PFSK-1 (cell line): ENCODE results near the gene ADAM11.

Experiments used
- POLR2AphosphoS5 ChIP-seq: IDR thresholded peaks from 2 replicates; pipeline ENCODE4 v1.6.1; 2012; ENCODE audit warnings: low read depth, mild to moderate bottlenecking, control low read depth, low read length, moderate library complexity
- SIN3A ChIP-seq: IDR thresholded peaks from 2 replicates; pipeline ENCODE4 v1.6.1; 2012; ENCODE audit warnings: mild to moderate bottlenecking, low read length, moderate library complexity, borderline replicate concordance; ENCODE audit not compliant: insufficient read depth
- TF ChIP-seq, protein P1 (sequence below), 2 experiments: IDR thresholded peaks; 2 replicates each; pipeline versions ENCODE4 v1.6.1 to v1.8.0; 2011 to 2012; ENCODE audit warnings: low read depth in 2 of 2, low read length in 2 of 2, control low read depth in 1 of 2, inconsistent platforms in 1 of 2, mild to moderate bottlenecking in 1 of 2, moderate library complexity in 1 of 2; ENCODE audit not compliant: insufficient read depth in 1 of 2

DNA sequence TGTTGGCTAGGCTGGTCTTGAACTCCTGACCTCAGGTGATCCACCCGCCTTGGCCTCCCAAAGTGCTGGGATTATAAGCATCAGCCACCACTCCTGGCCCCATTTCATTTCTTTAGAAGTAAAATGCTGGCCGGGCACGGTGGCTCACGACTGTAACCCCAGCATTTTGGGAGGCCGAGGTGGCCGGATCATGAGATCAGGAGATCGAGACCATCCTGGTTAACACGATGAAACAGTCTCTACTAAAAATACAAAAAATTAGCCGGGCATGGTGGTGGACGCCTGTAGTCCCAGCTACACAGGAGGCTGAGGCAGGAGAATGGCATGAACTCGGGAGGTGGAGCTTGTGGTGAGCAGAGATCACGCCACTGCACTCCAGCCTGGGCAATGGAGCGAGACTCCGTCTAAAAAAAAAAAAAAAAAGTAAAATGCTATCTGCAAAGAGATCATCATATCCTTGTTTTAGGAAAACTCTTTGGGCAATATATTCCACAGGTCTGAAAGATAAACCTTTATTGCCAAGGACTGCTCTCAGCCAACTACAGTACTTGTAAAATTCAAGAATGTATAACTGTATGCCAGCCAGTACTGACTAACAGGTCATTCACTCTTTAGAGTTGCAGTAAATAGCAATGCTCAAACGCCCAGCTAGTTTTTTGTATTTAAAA, 67.5 kb downstream of the ADAM11 start:
- TF ChIP-seq, protein P1, sequence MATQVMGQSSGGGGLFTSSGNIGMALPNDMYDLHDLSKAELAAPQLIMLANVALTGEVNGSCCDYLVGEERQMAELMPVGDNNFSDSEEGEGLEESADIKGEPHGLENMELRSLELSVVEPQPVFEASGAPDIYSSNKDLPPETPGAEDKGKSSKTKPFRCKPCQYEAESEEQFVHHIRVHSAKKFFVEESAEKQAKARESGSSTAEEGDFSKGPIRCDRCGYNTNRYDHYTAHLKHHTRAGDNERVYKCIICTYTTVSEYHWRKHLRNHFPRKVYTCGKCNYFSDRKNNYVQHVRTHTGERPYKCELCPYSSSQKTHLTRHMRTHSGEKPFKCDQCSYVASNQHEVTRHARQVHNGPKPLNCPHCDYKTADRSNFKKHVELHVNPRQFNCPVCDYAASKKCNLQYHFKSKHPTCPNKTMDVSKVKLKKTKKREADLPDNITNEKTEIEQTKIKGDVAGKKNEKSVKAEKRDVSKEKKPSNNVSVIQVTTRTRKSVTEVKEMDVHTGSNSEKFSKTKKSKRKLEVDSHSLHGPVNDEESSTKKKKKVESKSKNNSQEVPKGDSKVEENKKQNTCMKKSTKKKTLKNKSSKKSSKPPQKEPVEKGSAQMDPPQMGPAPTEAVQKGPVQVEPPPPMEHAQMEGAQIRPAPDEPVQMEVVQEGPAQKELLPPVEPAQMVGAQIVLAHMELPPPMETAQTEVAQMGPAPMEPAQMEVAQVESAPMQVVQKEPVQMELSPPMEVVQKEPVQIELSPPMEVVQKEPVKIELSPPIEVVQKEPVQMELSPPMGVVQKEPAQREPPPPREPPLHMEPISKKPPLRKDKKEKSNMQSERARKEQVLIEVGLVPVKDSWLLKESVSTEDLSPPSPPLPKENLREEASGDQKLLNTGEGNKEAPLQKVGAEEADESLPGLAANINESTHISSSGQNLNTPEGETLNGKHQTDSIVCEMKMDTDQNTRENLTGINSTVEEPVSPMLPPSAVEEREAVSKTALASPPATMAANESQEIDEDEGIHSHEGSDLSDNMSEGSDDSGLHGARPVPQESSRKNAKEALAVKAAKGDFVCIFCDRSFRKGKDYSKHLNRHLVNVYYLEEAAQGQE (IDR thresholded peaks at IDR 0.05; ENCODE audit: insufficient read depth in 1 of 2, low read depth in 2 of 2, low read length in 2 of 2), result no peak
- no peak for TF ChIP-seq POLR2AphosphoS5
- TF ChIP-seq SIN3A, result no peak
